ENCODE data around the gene MAIP1. TPM values are rescaled to one million over a fixed set of nuclear protein-coding genes. Genes with fewer than 3 reads are reported as not detected.

MAIP1 gene
- total RNA-seq, 1 experiment from 2014 or later = 31.8 TPM

- Histone ChIP-seq H3K9me3 (replicated peaks) (no peaks in the 10 kb centered on the region), H3K27me3 (replicated peaks) (no peaks in the 10 kb centered on the region), H3K4me1 (replicated peaks) (no peaks in the 10 kb centered on the region), H3K27ac (no peak overlapping the region), H3K4me3 (no peak overlapping the region), H3K36me3 (peaks cover 57% of the 10 kb centered on the region)
- DNase-seq (ENCODE audit: low read depth in 1 of 2, low spot score in 2 of 2) = no peak
These were observed 26.8 kb upstream of the MAIP1 start for GRCh38 chr2:199928626-199929025.

DNA sequence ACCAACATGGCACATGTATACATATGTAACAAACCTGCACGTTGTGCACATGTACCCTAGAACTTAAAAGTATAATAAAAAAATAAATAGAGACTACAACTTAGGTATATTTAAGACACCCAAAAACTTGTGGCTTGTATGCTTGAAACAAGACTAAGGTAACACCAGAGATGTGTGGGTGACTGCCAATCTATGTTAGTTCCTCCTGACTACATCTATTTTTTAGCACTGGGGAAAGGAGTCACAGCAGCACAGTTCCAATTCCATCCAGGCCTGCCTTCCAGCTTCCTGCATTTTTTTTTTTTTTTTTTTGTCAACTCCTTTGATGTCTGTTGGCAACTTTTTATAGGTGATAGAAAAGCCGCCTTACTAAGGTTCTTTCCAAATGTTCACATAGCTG lies 26.1 kb upstream of the MAIP1 start:
- no peak for DNase-seq (ENCODE audit: low read depth in 1 of 2, low spot score in 2 of 2)
- Histone ChIP-seq H3K27me3 (replicated peaks) (no peaks in the 10 kb centered on the region), H3K9me3 (replicated peaks) (no peaks in the 10 kb centered on the region), H3K36me3 (peaks cover 57% of the 10 kb centered on the region), H3K27ac (no peak overlapping the region), H3K4me1 (replicated peaks) (no peaks in the 10 kb centered on the region), H3K4me3 (no peak overlapping the region)

GRCh38 chr2:199932312-199932855 lies 23.0 kb upstream of the MAIP1 start:
- no peaks in the 10 kb centered on the region; the same call in 1 of the 2 replicates for H3K27me3 ChIP-seq (replicated peaks)
- H3K4me1 ChIP-seq (replicated peaks) = no peaks in the 10 kb centered on the region
- no peak overlapping the region for H3K27ac ChIP-seq
- H3K9me3 ChIP-seq (replicated peaks) = no peaks in the 10 kb centered on the region
- H3K4me3 ChIP-seq = no peak overlapping the region
- no peak for DNase-seq (ENCODE audit: low read depth in 1 of 2, low spot score in 2 of 2)
- H3K36me3 ChIP-seq = peaks cover 38% of the 10 kb centered on the region

DNA sequence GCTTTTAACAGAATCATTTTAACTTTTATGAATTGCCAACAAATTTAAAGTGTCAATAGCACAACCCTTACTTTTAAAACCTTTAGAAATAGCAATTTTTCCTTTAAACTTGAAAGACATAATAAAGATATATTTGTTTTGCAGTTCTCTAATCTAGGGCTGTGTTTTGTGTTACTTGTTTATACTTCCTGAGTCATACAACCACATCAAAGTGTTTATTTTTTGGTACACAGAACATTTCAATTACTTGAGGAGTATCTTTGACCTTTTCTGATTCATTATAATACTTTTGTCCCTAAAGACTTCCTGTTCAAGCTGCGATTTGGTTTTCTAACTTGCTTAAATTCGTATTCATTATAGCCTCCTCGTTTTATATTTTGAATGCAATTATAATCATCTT lies 21.9 kb upstream of the MAIP1 start:
- Histone ChIP-seq H3K27ac (no peak overlapping the region), H3K4me3 (no peak overlapping the region), H3K36me3 (peaks cover 39% of the 10 kb centered on the region), H3K9me3 (replicated peaks) (no peaks in the 10 kb centered on the region), H3K4me1 (replicated peaks) (no peaks in the 10 kb centered on the region), H3K27me3 (replicated peaks) (no peaks in the 10 kb centered on the region; the same call in 1 of the 2 replicates)
- DNase-seq (ENCODE audit: low read depth in 1 of 2, low spot score in 2 of 2) = peak in 1 of 2 experiments; percentile 25

DNA sequence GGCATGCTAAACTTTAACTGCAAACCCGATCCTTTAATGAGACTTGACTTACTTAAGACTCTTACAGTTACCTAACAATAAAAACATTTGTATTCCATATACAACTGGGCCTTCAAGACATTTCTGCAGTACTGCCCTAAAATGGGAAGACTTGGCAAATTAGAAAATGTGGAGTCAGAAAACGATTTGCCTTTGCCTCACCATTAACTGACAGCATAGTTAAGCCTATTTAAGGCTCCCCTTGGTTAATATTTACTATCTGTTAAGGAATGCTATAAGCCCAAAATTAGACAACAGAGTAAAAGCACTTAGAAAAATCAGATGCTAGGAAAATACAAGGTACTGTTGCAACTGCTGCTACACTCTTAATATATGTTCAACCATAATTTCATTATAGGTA lies 18.8 kb upstream of the MAIP1 start:
- Histone ChIP-seq H3K9me3 (replicated peaks) (no peaks in the 10 kb centered on the region), H3K36me3 (peaks cover 39% of the 10 kb centered on the region), H3K4me3 (no peak overlapping the region), H3K4me1 (replicated peaks) (no peaks in the 10 kb centered on the region), H3K27ac (no peak overlapping the region), H3K27me3 (replicated peaks) (no peaks in the 10 kb centered on the region; the same call in 1 of the 2 replicates)
- no peak for DNase-seq (ENCODE audit: low read depth in 1 of 2, low spot score in 2 of 2)

- Histone ChIP-seq H3K27ac (no peak overlapping the region), H3K27me3 (replicated peaks) (no peaks in the 10 kb centered on the region; the same call in 1 of the 2 replicates), H3K4me3 (no peak overlapping the region), H3K4me1 (replicated peaks) (no peaks in the 10 kb centered on the region), H3K36me3 (peaks cover 47% of the 10 kb centered on the region), H3K9me3 (replicated peaks) (no peaks in the 10 kb centered on the region)
- DNase-seq (ENCODE audit: low read depth in 1 of 2, low spot score in 2 of 2) = peak in 1 of 2 experiments; percentile 12
These were observed 15.0 kb upstream of the MAIP1 start for GRCh38 chr2:199940373-199940772.

DNA sequence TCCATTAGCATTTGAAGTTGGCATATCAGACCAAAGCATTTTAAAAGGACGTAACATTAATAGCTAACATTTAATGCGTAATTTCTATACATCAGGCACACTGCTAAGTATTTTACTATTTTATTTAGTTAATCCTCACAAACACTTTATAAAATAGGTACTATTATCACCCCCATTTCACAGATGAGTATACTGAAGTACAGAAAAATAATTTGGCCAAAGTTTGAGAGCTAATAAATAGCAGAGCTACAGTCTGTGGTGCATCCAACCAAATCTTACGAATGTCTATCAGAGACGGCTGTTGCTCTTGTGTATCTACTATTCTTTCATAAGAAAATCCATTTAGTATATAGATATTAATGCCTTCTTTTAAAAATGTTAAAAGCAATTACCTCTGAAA lies 12.0 kb upstream of the MAIP1 start:
- H3K27ac ChIP-seq = no peak overlapping the region
- no peaks in the 10 kb centered on the region for H3K9me3 ChIP-seq (replicated peaks)
- H3K4me1 ChIP-seq (replicated peaks) = no peaks in the 10 kb centered on the region
- H3K4me3 ChIP-seq = no peak overlapping the region
- no peak for DNase-seq (ENCODE audit: low read depth in 1 of 2, low spot score in 2 of 2)
- peaks cover 65% of the 10 kb centered on the region for H3K36me3 ChIP-seq
- no peaks in the 10 kb centered on the region for H3K27me3 ChIP-seq (replicated peaks)

DNA sequence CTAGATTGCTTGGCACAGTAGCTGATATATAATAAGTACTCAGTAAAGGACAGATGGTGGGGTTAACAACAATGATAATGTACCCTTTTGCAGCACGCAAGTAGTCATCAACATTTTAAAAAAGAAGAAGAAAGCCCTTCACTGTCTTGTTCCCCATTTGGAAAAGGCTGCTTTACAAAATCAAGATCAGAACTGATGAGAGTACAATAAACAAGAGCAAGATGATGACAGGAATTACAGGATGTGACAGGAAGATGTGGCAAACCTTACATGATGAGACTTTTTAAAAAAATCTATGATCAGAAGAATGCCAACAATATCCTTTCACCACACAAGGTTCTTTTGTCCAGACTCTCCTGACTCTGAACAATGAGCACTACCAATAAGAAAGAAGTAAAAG lies 9.2 kb upstream of the MAIP1 start:
- H3K27me3 ChIP-seq (replicated peaks) = no peaks in the 10 kb centered on the region
- no peak for DNase-seq (ENCODE audit: low read depth in 1 of 2, low spot score in 2 of 2)
- H3K9me3 ChIP-seq (replicated peaks) = no peaks in the 10 kb centered on the region
- H3K4me1 ChIP-seq (replicated peaks) = no peaks in the 10 kb centered on the region
- peaks cover 70% of the 10 kb centered on the region for H3K36me3 ChIP-seq
- H3K27ac ChIP-seq = no peak overlapping the region
- H3K4me3 ChIP-seq = no peak overlapping the region

DNA sequence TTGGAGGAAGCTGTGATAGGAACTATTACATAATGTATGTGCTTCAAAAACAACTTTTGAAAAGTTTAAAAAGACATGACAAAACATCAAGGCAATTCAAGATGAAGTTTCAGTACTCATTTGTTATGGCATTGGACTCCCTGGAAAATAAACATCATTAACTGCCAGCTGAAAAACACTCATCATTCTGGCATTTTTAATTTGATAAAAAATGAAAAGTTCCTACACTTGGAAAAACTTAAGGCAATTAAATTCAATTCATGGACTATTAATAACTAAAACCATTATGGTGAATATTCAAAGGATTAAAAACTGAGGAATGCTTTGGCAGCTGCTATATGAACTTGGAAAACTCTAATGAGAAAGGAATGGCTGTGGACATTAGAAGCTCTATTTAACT lies 8.5 kb upstream of the MAIP1 start:
- DNase-seq (ENCODE audit: low read depth in 1 of 2, low spot score in 2 of 2) = no peak
- H3K27me3 ChIP-seq (replicated peaks) = no peaks in the 10 kb centered on the region
- H3K4me1 ChIP-seq (replicated peaks) = no peaks in the 10 kb centered on the region
- H3K27ac ChIP-seq = no peak overlapping the region
- H3K4me3 ChIP-seq = no peak overlapping the region
- peaks cover 70% of the 10 kb centered on the region for H3K36me3 ChIP-seq
- no peaks in the 10 kb centered on the region for H3K9me3 ChIP-seq (replicated peaks)

DNA sequence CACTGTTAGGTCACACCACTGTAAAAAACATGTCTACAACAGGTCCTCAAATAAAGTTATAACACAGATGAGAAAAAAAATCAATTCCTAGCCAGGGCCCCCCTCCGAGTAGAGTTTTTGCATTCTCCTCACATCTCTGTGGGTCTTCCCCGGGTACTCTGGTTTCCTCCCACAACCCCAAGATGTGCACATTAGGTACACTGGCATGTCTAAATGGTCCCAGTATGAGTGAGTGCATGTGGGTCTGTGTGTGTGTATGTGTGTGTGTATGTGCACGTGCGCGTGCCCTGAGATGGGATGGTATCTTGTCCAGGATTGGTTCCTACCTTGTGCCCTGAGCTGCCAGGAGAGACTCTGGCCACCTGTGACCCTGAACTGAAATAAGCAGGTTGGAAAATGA lies 5.0 kb upstream of the MAIP1 start:
- Histone ChIP-seq H3K27me3 (replicated peaks) (no peaks in the 10 kb centered on the region), H3K4me1 (replicated peaks) (peaks cover 9% of the 10 kb centered on the region), H3K4me3 (no peak overlapping the region), H3K27ac (no peak overlapping the region), H3K9me3 (replicated peaks) (no peaks in the 10 kb centered on the region), H3K36me3 (peaks cover 56% of the 10 kb centered on the region)
- DNase-seq (ENCODE audit: low read depth in 1 of 2, low spot score in 2 of 2) = no peak

GRCh38 chr2:199951023-199951422 lies 4.4 kb upstream of the MAIP1 start:
- H3K36me3 ChIP-seq = peaks cover 53% of the 10 kb centered on the region
- H3K27me3 ChIP-seq (replicated peaks) = no peaks in the 10 kb centered on the region
- H3K9me3 ChIP-seq (replicated peaks) = no peaks in the 10 kb centered on the region
- H3K4me1 ChIP-seq (replicated peaks) = peaks cover 9% of the 10 kb centered on the region
- H3K4me3 ChIP-seq = no peak overlapping the region
- no peak overlapping the region for H3K27ac ChIP-seq
- no peak for DNase-seq (ENCODE audit: low read depth in 1 of 2, low spot score in 2 of 2)

GRCh38 chr2:199955007-199955338 lies 409 bp upstream of the MAIP1 start:
- Histone ChIP-seq H3K27ac (peak overlapping the region; percentile 77), H3K36me3 (peaks cover 47% of the 10 kb centered on the region), H3K4me3 (peak overlapping the region; percentile 76), H3K27me3 (replicated peaks) (no peaks in the 10 kb centered on the region), H3K9me3 (replicated peaks) (no peaks in the 10 kb centered on the region), H3K4me1 (replicated peaks) (peaks cover 20% of the 10 kb centered on the region)
- no peak for DNase-seq (ENCODE audit: low read depth in 1 of 2, low spot score in 2 of 2)

DNA sequence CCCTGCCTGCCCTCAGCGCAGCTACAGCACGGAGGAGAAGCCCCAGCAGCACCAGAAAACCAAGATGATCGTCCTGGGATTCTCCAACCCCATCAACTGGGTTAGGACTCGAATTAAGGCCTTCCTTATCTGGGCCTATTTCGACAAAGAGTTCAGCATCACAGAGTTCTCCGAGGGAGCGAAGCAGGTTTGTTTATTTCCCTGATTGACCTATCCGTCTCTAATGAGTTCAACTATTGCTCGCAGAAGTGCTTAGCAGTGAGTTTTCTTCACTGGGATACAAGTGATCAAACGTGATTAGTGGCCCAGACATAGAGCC lies 639 bp downstream of the MAIP1 start:
- no peaks in the 10 kb centered on the region for H3K9me3 ChIP-seq (replicated peaks)
- DNase-seq (ENCODE audit: low read depth in 1 of 2, low spot score in 2 of 2) = no peak
- peak overlapping the region; percentile 76 for H3K4me3 ChIP-seq
- peak overlapping the region; percentile 77 for H3K27ac ChIP-seq
- peaks cover 48% of the 10 kb centered on the region for H3K36me3 ChIP-seq
- peaks cover 20% of the 10 kb centered on the region for H3K4me1 ChIP-seq (replicated peaks)
- no peaks in the 10 kb centered on the region for H3K27me3 ChIP-seq (replicated peaks)

DNA sequence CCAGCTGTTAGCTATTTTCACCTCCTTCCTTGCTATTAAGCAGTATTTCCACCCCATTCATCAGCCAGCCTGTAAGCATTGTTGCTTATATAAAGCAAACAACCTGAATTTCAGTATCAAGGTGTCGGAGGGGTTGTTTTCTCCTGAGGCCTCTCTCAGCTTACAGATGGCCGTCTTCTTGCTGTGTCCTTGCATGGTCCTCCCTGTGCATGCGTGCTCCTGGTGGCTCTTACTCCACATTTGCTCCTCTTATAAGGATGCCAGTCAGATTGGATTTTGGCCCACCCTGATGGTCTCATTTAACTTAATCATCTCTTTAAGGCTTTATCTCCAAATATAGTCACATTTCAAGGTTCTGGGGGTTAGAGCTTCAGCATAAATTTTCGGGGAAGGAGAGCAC lies 2.6 kb downstream of the MAIP1 start:
- Histone ChIP-seq H3K4me3 (no peak overlapping the region), H3K36me3 (peaks cover 59% of the 10 kb centered on the region)

GRCh38 chr2:199962203-199962602 lies 6.8 kb downstream of the MAIP1 start:
- no peak for DNase-seq (ENCODE audit: low read depth in 1 of 2, low spot score in 2 of 2)
- H3K9me3 ChIP-seq (replicated peaks) = no peaks in the 10 kb centered on the region
- H3K27me3 ChIP-seq (replicated peaks) = no peaks in the 10 kb centered on the region
- peaks cover 78% of the 10 kb centered on the region for H3K36me3 ChIP-seq
- H3K27ac ChIP-seq = no peak overlapping the region
- H3K4me3 ChIP-seq = no peak overlapping the region
- H3K4me1 ChIP-seq (replicated peaks) = peaks cover 1% of the 10 kb centered on the region; the same call in 1 of the 2 replicates

More for the DNA sequence above, 2.6 kb downstream of the MAIP1 start:
- H3K27me3 ChIP-seq (replicated peaks) = no peaks in the 10 kb centered on the region
- H3K27ac ChIP-seq = no peak overlapping the region
- H3K4me1 ChIP-seq (replicated peaks) = peaks cover 20% of the 10 kb centered on the region
- no peak for DNase-seq (ENCODE audit: low read depth in 1 of 2, low spot score in 2 of 2)
- H3K9me3 ChIP-seq (replicated peaks) = no peaks in the 10 kb centered on the region

Data from SJSA1 (cell line).